HG03175 (cell line): ENCODE measurements around the gene DSC3.
"Not testable (repeated sequence)": the region's sequence is repeated elsewhere in the genome, so short reads cannot be mapped to it uniquely, and the experiment has no call there.

Source experiments
- ATAC-seq: cut with Tn5 transposase; IDR thresholded peaks from one replicate; pipeline ENCODE4 v1.9.1; 2021; ENCODE audit warnings: mild to moderate bottlenecking, moderate library complexity; ENCODE audit not compliant: unreplicated experiment

Gene DSC3

GRCh38 chr18:31041271-31042083, 1.1 kb downstream of the DSC3 start:
- no peak for ATAC-seq

- ATAC-seq: no peak
Observed at GRCh38 chr18:31040686-31041270, 1.8 kb downstream of the DSC3 start.

DNA sequence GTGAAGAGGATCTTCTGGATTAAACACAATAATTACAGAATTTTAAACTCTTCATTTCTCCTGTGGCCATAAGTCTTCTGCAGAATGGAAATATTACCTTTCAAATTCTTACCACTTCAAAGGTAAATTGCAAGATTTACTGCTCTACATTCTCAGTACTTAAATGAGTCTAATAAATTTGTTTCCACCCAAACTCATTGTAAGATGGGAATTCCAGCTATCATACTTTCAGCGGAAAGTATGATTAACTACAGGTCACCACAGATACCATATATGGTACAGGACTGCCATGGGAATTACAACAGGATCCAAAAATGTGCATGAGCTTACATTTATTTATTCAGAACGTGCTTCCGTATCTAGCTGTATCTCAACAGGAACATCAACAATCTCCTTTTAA, 3.1 kb downstream of the DSC3 start:
- no peak for ATAC-seq

- not testable (repeated sequence) for ATAC-seq
Observed at GRCh38 chr18:31037686-31038085, 4.9 kb downstream of the DSC3 start.

DNA sequence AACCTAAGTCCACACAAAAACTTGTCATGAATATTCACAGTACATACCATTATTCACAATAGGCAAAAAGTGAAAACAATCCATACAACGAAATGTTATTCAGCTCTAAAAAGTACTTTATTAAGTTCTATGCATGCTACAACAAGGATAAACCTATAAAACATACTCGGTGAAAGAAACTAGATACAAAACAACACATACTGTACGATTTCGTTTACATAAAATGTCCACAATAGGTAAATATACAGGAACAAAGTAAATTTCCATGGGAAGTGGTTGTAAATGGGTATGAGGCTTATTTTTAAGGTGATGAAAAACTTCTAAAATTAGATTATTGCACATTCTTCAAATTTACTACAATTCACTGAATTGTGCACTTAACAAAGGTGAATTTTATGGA, 8.0 kb downstream of the DSC3 start:
- ATAC-seq: no peak

DNA sequence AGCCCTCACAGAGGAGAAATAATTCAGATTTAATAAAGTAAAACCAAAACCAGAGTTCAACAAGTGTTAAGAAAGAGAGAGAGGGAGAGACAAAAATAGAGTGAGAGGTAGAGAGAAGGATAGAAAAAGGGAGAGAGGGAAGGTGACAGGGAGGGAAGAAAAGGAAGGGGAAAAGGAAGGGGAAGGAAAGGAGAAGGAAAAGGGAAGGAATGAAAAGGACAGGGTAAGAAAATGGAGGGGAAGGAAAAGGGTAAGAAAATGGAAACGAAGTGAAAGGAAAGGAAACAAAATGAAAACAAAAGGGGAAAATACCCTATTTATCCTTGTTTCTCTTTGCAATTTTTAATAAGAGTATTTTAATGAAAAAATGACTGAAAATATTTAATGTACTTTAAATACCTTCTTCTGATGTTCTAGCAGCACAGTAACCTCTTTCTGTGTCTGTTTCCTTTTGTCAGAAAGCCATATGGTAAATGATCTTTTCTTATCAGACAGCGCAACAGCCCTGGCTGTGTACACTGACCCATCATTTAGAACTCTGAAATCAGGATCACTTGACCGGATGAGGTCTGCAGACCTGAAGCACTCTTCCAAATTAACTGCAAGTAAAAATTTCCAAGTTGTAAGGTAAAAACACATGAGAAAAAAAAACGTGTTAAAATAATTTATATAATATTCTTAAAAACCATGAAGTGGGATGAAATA, 11.8 kb downstream of the DSC3 start:
- ATAC-seq: no peak

DNA sequence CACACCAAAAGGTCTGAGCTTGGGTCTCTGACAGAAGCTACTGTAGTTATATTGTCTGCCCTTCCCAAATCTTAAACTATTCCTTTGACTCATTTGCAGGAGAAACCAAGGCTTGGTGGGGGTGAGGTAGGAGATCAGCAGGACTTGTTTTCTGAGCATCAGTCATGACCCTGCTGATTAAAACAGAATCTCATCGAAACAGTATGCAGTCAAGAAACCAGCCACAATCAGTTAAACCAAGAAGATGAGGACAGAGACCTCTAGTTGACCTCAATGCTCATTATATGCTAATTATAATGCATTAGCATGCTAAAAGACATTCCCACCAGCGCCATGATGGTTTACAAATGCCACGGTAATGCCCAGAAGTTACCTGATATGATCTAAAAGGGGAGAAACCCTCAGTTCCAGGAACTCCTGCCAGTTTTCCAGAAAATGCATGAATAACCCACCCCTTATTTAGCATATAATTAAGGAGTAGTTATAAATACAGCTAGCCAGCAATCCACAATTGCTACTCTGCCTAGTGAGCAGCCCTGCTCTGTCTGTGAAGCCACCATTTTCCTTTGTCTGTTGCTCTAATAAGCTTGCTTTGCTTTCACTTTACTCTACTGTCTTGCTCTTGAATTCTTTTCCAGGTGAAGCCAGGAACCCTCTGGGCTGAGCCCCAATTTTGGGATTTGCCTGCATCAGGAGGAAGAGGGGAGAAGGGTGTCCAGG, 26.7 kb downstream of the DSC3 start:
- ATAC-seq: no peak

DNA sequence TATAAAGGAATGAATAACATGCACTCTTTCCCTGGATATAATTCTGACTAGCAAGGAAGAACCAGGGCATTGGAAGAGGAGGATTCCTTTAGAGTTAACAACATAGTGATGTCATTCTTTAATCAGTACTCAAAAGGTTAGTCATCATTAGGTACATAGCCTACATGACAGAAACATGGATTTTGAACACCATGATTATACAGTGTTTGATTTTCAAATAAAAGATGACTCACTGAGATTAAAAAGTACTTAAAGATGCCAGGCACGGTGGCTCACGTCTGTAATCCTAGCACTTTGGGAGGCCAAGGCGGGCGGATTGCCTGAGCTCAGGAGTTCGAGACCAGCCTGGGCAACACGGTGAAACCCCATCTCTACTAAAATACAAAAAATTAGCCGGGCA, 31.1 kb downstream of the DSC3 start:
- ATAC-seq: not testable (repeated sequence)

GRCh38 chr18:31010601-31011000, 31.9 kb downstream of the DSC3 start:
- no peak for ATAC-seq

DNA sequence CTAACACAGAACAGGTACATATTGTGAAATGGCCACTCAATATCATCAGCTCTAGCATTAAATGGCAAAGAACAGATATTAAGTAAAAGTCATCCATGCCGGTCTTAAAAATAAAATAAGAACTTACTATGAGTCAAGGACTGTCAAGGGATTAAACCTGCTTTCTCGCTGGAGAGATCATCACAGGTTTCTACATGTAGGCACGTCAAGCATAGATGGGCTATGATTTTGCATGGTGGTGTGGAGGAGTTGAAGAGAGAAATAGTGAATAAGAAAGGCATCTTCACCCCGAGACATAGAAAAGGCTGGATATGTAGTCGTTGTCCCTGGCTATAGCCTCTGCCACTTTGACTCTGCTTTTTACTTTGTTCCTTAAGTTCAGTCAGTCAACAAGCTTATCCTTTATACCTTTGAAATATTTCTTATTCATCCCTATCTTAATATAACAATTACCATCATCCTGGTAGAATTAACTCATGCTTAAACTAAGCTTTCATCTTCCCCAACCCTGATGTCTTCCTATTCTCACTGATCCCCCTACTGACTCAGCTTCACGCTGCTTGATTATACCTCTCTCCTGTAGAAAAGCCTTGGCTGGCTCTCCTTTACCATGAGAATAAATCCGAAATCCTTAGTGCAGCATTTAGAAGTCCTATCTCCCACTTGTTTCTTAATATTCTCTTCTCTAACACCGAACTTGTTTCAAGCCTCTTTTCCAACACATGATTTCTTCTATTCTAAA, 42.5 kb downstream of the DSC3 start:
- ATAC-seq: no peak

DNA sequence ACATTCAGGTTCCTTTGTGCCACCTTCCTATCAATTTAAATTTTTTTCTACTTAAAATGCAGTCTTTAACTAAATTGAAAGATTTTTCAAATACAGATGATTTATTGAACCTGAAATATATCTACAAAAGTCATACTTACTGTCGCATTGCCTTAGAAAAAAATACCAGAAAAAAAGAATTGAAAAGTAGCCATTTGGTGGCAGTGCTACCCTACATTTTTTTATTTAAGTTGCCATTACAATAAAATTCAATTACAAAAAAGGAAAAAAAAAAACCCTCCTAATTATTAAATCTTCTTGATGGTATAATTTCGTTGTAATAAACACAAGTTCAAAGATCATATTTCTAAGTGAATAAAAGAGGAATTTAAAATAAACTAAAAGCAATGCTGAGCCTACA, 43.4 kb downstream of the DSC3 start:
- ATAC-seq: no peak

DNA sequence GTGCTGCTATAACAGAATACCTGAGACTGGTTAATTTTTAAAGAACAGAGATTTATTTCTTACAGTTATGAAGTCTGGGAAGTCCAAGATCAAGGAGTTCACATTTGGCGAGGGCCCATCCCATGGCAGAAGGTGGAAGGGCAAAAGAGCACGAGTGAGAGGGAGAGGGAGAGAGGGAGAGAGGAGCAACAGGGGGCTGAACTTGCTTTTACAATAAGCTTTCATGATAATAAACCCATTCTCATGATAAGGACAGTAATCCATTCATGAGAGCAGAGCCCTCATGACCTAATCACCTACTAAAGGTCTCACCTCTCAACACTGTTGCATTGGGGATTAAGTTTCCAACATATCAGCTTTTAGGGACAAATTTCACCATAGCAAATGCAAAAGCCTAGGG, 45.3 kb downstream of the DSC3 start:
- no peak for ATAC-seq

- no peak for ATAC-seq
Observed at GRCh38 chr18:30992231-30992630, 50.3 kb downstream of the DSC3 start.

DNA sequence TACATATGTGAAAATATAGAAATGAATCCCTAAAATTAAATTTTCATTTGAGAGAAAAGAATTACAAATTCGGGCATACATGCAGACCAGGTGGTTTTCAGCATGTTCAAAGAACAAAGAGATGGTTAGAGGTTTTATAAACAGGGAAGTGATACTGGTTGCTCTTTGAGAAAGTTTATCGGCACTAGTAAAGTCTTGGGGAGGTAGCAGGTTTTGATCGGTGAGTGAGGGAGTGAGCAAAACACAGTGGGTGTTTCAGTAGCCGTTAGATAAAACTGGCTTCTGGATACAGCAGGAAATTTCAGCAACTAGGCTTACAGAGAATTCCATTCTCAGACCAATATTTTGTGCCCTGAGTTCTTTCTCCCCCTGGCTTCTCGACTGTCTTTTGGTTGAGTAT, 51.1 kb downstream of the DSC3 start:
- no peak for ATAC-seq

DNA sequence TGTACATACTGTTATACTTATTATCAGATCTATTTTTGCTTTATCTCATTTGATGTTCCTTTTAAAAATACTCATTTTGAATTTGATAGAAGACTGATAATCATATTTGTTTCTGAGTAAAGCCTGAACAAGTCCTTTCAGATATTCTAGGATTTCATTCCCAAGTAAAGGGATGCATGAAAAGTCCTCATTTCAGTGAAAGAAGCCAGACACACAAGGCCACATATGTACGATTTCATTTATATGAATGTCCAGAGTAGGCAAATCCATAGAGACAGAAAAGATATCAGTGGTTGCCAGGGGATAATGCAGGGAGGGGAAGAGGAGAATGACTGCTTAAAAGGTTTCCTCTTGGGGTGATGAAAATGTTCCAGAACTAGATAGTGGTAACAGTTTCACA, 53.4 kb downstream of the DSC3 start:
- no peak for ATAC-seq

DNA sequence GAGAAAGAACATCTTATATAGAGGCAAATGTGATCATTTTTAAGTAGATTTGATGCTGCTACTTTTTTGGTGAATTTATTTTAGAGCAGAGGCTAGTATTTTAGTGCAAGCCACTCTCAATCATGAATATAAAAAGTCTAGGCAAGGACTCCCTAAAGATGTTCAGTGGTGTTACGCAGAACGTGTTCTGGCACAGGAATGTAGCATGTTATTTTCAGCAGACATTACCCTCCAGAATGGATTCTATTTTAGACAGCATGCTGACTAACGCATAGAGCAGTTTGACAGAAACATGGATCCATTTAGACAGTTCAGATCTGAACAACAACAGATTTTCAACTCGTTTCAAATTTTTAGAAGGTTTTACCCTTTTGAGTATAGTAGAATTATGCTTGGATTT, 54.1 kb downstream of the DSC3 start:
- no peak for ATAC-seq

- no peak for ATAC-seq
Observed at GRCh38 chr18:30987467-30988241, 54.9 kb downstream of the DSC3 start.

- ATAC-seq: no peak
Observed at GRCh38 chr18:30985753-30986152, 56.8 kb downstream of the DSC3 start.

DNA sequence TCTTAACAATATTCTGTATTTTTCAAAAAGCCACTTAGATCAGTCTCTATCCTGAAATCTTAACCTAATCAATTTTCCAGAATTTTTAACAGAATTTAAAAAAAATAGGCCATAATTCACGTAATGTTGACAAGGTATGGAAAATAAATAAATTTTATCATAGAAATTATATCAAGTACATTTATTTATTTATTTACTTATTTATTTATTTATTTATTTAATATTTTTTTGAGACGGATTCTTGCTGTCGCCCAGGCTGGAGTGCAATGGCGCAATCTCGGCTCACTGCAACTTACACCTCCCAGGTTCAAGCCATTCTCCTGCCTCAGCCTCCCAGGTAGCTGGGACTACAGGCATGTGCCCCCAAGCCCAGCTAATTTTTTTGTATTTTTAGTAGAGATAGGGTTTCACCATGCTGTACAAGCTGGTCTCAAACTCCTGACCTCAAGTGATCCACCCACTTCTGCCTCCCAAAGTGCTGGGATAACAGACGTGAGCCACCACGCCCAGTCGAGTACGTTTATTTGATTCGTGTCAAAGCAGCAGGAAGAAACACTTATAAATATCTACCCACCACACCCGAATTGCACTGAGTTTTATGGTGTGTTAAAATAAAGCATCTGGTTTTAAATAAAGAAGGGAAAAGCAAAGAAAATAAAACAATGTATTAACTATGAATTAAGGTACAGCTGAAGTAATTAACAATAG, 60.1 kb downstream of the DSC3 start:
- ATAC-seq: no peak
